C4-2B (cell line): Measurements from ENCODE around the gene ZNHIT6.

ENCODE experiments used
- CTCF ChIP-seq: fragments of 450-650 bp; conservative IDR thresholded peaks from 2 replicates; pipeline ENCODE4 v1.5.1; 2017; ENCODE audit warnings: mild to moderate bottlenecking
- ZFX ChIP-seq: fragments of 450-650 bp; IDR thresholded peaks from 2 replicates; pipeline ENCODE4 v1.6.1; 2017

GRCh38 chr1:85624361-85624760 lies 83.9 kb downstream of the ZNHIT6 start:
- TF ChIP-seq CTCF (no peak), ZFX (no peak)
